ENCODE measurements around the gene SMIM15. TPM values are rescaled to one million over a fixed set of nuclear protein-coding genes. Genes with fewer than 3 reads are reported as not detected.

Gene SMIM15
- total RNA-seq, 1 donor from 2014 or later, result 64.1 TPM

Other genes starting within 250 kb of the SMIM15 start
- gene ERCC8, start 217.4 kb downstream of the SMIM15 start, total RNA-seq, result 24.0 and 24.1 TPM in 2 replicates
- gene NDUFAF2, start 217.3 kb downstream of the SMIM15 start, total RNA-seq, result 37.7 and 38.4 TPM in 2 replicates
- gene ZSWIM6, start 169.8 kb upstream of the SMIM15 start, total RNA-seq, result 33.8 and 34.3 TPM in 2 replicates

Data from neural crest cell (in vitro differentiated cells).